ENCODE data around the gene GDPD5.

Gene GDPD5

DNA sequence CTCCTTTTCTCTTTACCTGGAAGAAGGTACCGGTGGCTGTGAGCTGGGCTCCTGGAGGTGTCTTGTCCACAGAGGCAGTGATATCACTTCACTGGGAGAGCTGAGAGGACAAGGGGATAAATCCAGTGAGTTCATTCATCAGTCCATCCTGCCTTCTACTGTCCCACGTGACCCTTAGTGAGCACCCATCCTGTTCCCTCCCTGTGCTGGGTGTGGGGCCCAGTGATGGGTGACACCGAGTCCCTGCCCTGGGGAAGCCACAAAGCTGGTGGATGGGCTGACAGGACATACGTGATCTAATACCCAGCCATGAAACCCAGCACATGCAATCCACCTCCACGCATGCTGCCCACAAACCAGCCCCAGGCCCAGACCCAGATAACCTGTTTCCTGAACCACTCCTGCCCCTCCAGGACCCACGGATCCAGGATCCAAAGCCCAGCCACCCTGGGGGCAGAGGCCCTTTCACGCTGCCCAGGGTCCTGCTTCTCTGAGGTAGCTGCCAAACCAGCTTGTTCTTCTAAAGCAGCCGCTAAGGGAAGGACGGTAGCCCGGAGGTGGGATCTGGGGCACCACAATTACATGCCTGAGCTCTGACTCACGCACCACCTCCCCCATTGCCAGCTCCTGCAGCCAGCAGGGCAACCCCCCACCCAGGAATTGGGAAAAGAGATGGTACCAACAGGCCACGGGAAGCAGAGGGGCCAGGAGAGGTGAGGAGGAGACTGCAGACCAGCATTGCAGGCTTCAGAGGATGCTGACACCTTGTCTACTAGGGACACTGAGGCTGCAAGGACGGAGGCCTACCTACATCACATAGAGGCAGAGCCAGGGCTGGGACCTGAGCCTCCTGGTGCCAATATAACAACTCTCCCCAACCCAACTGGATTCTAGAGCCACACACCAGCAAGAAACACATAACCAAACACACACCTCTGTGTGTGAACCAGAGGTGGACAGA lies 35.2 kb downstream of the GDPD5 start:
- no peak for DNase-seq

DNA sequence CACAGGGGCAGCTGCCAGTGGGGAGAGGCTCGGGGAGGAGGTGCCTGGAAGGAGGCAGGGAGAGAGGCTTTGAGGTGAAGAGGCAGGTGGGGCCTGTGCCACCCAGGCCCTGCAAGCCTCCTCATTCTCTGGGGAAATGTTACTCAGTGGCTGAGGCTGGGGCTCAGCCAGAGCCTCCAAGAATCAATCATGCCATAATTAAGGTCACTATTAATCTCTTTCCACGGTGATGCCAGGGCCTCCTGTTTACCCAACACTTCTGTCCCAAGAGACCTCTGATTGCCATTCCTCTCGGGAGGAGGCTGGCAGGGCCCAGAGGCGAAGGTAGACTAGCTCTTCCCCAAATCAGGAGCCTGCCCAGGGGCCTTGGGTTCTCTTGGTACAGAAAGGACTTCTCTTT lies 38.4 kb downstream of the GDPD5 start:
- DNase-seq: no peak

DNA sequence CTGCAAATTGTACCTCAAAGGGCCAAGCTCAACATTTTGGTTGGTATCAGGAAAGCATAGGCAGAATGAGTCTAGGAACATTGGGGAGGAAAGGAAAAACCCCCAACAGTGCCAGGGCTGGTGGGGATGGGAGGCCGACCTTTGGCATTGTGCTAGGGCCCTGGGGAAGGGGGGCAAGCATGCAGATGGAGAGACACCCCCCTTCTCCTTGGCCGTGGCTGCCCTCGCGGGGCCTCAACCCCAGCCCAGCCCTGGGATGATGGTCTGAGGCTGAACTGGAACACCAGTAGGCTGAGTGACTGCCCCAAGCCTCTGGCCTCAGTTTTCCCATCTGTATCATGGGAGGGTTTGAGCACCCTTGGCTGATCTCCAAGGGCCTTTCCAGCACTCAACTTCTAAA lies 40.0 kb downstream of the GDPD5 start:
- no peak for DNase-seq

DNA sequence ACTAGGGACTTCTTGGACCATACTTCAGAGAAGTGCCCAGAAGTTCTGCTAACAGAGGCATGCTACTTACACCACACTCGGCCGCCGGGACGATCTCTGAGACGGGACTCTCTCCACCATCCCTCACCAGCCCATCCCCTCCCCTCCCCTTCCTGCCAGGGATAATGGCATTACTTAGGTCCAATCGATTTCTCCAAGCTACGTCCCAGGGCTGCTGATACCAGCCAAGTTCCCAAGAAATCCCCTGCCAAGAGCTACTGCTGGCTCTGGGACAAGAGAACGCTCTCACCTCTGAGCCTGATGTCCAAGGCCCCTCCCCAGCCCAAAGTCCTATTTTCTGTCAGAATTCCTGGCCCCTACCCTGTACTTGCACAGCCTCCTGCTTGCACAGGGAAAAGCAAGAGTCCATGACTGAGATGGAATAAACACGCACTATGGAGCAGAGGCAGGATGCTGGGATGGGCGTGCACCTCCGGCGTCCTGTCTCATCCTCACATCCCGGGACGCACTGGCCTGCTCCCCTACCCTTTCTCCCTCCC lies 42.7 kb downstream of the GDPD5 start:
- no peak for DNase-seq

DNA sequence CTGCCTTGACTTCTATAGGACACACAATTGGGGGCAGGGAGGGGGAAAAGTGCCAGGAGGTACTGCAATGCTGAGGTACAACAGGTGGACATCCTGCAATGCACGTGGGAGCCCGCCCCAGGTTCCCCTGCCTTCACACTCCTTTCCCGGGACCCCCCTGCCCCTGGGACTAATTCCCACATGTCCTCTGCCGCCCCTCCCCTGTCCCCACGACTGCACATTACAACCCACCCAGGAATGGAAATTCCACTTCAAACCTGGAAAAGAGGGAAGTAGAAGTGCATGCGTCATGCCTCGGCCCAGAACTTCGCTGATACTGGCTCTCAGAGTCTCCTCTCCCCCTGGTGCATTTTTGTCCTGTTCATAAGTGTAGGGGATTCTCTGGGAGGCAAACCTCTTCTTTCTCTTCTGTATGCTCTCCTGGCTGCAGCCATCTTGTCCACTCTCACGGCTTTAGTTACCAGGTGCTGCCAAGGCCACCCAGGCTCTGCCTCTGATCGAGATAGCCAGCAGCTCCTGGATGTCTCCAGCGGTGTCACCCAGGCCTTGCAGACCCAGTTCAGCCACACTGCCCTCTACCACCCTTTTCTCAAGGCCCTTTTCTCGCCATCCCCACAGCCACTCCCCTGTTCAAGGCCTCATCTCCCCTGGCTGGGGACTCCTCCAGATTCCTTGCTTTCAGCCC lies 43.7 kb downstream of the GDPD5 start:
- DNase-seq: no peak

DNA sequence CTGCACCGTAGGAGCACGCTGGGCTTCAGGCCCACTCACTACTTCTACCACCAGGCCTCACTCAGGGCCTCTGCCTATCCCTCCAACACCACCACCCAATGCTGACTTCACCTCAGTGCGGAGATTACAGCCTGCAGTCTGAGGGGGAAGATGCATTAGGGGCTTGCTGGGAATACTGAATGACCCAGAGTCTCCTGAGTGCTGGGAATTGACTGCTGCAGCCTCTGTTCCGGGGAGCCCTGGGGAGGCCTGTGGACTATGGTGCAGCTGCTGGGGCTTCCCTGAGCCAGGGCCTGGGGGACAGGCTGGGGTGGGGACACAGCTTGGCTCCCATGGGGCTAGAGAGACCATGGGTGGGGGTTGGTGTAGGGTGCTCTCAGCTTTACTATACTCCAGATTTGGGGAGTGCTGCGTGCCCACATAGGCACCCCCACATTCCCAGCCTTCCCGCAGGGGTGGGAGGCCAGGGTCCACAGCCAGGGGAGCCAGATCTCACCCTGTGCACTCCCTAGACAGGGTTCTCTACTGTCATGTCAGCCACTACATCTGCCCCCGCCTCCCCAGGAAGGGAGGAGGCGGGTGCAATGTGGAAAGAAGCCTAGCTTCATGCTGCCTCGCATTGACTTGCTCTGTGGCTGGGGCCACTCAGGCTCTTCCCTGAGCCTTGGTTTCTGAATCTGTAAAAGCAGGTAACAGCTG lies 44.4 kb downstream of the GDPD5 start:
- no peak for DNase-seq

DNA sequence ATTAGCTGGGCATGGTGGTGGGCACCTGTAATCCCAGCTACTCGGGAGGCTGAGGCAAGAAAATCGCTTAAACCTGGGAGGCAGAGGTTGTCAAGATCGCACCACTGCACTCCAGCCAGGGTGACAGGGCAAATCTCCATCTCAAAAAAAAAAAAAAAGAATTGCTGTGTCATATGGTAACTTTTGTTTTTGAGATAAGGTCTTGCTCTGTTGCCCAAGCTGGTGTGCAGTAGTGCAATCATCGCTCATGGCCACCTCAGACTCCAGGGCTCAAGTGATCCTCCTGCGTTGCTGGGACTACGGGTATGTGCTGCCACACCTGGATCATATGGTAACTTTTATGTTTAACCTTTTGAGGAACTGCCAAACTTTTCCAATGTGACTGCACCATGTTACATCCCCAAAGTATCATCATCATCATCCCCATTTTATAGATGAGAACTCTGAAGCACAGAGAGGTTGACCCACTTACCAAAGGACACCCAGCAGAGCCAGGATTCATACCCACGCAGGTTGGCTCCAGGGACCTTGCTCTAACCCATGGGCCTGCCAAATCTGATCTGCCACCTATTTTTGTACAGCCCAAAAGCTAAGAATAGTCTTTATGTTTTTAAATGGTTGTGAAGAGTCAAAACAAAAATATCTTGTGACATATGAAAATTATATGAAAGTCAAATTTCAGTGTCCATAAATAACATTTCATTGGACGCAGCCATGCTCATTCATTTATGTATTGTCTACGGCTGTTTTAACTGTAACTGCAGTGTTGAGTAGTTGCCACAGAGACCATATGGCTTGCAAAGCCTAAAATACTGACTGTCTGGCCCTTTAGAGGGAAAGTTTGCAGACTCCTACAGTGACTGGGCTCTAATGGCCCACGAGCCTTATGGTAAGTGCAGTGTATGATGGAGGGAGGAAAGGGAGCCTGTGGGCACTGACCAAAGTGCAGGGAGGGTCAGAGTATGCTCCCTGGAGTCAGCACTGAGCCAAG lies 45.3 kb downstream of the GDPD5 start:
- DNase-seq: no peak

DNA sequence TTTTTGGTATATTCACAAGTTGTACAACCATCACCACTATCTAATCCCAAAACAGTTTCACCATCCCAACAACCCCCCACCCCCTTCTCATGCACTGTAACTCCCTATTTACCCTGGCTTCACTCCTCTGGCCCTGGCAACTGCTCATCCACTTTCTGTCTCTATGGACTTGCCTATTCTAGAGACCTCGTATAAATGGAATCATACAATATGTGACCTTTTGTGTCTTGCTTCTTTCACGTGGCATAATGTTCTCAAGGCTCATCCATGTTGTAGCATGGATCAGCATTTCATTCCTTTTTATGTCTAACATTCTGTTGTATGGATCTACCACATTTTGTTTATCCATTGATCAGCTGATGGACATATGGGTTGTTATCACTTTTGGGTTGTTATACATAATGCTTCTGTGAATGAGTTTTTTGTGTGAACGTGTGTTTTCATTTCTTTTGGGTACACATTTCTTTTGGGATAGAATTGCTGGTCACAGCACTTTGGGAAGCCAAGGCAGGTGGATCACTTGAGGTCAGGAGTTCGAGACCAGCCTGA lies 46.1 kb downstream of the GDPD5 start:
- no peak for DNase-seq

DNA sequence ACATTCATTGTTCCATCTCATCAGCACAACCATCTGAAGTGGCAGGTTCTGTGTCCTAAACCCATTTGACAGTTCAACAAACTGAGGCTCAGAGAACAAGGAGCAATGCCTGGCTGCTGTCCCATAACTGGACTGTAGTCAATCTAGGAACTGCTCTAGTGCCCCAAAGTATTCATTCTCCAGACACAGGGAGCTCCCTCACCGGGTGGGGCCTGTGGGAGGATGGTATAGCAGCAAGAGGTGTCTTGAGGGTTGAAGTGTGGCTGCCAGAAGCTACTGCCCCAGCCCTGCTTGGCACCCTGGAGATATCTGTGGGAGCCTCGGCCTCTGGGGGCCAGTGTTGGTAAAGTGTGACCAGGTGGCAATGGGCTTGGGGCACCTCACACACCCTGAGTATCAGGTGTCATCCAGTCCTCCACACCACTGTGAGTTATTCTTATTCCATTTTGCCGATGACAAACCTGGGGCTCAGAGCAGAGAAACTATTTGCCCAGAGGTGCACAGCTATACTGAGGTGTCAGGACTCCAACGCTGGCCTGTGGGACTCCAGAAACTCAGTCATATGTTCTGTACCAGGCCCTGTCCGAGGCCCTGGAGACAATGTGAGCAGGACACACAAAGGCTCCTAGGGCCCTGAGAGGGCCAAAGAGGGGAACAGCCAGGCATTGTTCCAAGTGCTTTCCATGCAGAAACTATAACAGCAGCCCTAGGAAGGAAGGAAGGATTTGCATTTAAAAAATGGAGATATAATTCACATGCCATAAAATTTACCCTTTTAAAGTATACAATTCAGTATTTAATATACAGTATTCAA lies 46.8 kb downstream of the GDPD5 start:
- DNase-seq: no peak

DNA sequence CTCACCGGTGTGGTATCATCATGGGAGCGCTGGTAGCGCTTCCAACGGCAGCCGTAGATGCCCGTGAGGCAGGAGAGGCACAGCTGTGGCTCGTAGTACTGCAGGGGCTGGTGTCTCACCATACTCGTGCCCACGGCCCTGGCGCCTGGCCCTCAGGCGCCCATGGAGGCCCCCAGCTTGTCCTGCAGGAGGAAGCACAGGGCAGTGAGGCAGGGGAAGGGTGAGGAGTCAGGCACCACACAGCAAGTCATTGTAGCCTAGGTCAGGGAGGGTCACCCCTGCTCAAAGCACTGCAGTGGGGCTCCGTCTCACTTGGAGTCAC lies 48.2 kb downstream of the GDPD5 start:
- no peak for DNase-seq

DNA sequence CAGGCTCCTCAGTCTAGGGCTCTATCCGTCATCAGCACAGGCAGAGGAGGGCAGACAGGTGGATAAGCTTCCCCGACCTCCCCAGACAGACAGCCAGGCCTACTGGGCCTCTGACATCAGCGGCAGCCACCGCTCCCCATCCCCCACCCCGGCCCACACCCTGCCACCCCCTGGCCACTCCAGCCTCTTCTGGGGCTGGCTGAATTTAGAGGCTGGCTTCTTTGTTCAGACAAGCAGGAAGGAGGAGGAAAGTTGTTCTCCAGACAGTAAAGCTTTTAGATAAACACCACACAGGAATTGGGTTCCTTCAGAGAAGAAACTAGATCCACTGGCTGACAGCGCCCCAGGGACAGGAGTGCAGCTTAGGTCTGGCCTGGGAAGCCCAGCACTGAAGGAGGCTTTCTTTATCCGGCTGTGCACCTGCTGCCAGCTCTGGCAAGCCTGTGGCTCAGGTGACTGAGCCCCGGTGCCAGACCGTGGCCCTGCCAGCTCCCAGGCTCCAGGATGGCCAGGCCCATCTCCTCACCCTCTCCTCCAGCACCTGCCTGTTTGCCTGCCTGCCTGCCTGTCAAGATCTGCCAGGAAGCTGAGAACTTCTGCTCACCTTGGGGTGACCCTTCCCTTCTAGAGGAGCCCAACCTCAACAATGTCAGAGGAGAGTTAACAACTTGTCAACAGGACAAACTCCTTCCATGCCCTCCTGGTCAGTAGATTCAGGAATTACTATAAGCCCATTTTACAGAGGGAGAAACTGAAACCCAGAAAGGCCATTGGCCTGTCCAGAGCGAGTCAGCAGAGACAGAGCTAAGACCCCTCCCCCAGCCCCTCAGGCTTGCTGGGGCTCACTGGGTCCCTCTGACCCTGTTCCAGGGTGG lies 48.8 kb downstream of the GDPD5 start:
- no peak for DNase-seq

DNA sequence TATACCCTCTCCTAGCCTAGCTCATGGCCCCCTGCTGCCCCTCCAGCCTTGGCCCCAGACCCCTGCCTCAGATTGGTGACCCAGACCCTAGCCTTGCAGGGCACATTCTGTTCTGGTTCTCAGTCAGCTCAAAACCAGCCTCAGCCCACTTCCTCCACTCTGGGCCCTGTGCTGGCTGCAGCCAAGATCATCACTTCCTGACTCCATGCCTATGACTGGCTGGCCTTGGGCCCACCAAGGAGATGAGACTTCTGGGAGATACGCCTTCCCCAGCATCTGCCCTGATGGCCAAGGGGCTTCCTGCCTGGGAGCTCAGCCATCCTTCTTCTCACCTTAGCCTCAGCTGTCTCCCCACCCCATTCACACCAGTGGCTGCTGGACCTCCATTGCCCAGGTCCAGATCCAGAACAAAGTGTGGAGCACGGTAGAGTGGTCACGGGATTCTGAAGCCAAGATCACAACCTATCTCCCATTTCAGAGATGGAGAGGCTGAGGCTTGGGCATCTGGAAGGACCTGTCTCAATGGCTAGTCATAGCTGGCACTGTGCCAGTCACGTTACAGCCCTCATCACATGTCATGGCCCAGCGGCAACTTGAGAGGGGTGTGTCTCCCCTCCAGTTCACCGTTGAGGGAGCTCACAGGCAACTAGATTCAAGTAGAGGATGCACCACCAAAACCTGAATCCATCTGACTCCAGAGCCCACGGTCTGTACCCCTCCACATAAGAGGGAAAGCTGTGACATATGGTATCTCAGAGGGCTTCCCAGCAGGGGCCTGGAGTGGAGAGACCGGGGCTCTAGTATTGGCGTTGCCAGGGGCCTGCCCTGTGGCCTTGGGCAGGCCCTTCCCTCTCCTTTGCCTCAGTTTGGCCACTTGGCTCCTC lies 49.7 kb downstream of the GDPD5 start:
- DNase-seq: no peak

DNA sequence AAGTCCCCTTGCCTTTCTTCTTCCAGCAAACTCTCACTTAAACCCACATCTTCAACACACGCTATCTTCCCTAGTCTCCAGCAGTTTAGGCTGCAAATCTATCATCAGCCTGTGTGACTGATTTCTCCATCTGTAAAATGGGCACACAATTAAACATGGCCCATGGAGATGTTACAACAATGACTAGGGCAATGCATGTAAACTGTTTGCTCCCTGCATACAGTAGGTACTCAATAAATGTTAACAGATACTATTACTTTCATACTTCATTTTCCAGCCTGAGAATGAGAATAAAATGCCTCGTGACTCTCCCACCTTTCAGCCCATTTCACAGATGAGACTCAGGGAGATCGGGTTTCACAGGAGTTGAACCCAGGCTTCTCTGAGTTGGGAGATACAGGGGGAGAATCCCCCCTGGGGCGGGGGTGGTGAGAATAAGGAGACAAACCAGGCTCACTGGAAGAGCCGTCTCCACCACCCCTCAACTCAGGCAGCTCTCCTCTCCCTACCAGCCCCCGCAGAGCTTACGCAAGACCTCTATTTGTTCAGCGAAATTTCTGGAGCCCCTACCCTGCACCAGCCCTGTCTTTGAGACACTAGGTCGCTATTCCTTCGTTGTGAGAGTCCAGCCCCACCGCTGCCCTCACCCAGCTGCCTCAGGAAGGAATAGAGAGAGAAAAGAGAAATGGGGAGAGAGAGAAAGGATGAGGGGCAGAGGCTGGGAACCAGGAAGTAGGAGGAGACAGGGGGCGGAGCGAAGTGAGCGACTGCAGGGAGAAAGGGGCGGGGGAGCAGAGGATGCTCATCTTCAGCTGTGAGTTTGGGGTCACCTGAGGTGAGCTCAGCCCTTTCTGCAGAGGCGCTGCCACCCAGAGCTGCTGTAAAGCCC lies 50.6 kb downstream of the GDPD5 start:
- peak; percentile 42 to 43 for DNase-seq

DNA sequence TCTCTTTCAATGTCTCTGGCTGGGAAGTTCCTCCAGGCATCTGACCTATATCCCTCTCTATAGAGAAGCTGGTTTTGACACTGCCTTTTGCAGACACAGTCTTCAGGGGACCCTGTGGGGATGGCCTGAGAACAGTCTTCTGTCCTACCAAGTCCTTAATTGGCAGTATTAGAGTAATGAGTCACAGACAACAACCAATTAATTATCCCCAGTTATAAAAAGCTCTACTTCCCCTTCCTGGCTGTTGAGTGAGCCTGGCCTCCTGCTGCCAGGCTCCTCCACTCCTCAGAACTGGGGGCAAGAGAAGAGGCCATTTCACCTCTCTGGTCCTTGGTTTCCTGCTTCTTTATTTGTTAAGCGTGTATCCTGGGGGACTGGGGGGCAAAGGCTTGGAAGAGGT lies 51.5 kb downstream of the GDPD5 start:
- no peak for DNase-seq

DNA sequence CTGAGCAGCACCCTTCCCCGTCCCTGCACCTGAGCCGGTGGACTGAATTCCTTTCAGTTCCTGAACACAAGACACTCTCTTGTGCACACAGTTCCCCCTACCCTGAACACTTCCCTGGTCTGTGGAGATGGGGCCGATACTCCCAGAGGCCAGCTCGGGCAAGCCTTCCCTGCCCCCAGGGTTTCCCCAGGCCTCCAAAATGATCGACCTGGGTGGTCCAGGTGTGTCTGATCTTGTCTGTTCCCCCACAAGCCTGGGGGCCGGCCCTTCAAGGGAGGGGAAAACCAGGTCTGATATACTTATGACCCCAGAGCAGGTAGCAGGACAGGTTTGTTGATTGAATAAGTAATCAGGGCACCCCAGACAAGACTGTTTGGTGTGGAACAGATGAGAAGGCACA lies 52.1 kb downstream of the GDPD5 start:
- no peak for DNase-seq

DNA sequence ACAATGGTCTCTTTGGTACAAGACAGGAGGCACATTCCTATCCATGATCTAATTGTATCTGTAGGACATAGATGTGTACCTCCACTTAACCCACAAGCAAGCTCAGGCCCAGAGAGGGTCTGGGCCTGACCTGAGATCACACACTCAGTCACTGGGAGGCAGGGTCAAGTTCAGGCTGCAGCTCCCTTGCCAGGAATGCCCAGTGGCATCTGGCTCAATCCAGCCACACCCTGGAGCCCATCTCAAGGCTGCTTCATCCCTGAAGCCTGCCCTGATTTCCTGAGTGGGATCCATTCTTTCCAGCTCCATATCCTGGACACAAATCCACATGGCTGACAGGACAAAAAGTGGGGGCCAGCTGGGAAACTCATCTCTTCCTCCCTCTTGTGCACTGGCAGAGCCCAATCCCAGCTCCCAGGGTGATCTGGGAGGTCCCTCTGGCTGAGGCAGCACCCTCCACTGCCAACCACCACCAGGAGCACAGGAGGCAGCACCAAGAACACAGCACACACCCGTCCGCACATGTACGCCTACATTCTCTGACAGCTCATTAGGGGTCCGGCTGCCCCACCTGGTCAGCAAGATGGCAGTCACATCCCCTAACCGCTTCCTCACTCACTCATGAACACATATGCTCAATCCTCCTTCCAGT lies 53.5 kb downstream of the GDPD5 start:
- no peak for DNase-seq

Measured in activated CD4-positive, alpha-beta T cell treated with anti-CD3 and anti-CD28 coated beads for 4 hours (primary cell).